SK-N-MC (cell line): Measurements from ENCODE around the gene CDC42SE2.
A peak's percentile ranks its signal among the peaks of the same experiment; 100 is the strongest.

Source experiments
- DNase-seq: peaks from one replicate; pipeline ENCODE4 v3.0.0-alpha.2; 2011; ENCODE audit warnings: low read depth, low spot score
- H3K27ac ChIP-seq: fragments of 200-600 bp; sonication (generic); 2 replicates; pipeline ENCODE4 v1.5.1; 2016; ENCODE audit warnings: mixed run types
- H3K36me3 ChIP-seq: fragments of 200-600 bp; sonication (generic); 2 replicates; pipeline ENCODE4 v1.6.1; 2017; ENCODE audit warnings: antibody characterized with exemption, low read length, mixed read lengths; ENCODE audit not compliant: insufficient read depth
- H3K4me3 ChIP-seq: fragments of 200-600 bp; sonication (generic); 2 replicates; pipeline ENCODE4 v1.5.1; 2016
- H3K9ac ChIP-seq: fragments of 200-600 bp; sonication (generic); 2 replicates; pipeline ENCODE4 v1.8.0; 2017; ENCODE audit warnings: mixed run types, mixed read lengths; ENCODE audit not compliant: insufficient read length
- H3K9me3 ChIP-seq: fragments of 200-600 bp; sonication (generic); 2 replicates; pipeline ENCODE4 v1.6.1; 2017; ENCODE audit warnings: low read depth, mild to moderate bottlenecking, antibody characterized with exemption, low read length, moderate library complexity, mixed read lengths
- EZH2 ChIP-seq: fragments of 200-600 bp; sonication (generic); IDR thresholded peaks from one replicate; pipeline ENCODE4 v1.6.1; 2017; ENCODE audit warnings: antibody characterized with exemption
- FOXP2 ChIP-seq: optimal IDR thresholded peaks from 2 replicates; pipeline ENCODE3; 2011; ENCODE audit warnings: mild to moderate bottlenecking, moderate library complexity; ENCODE audit not compliant: insufficient read depth; ENCODE audit errors: extremely low read length, control extremely low read depth
- POLR2AphosphoS5 ChIP-seq: IDR thresholded peaks from 2 replicates; pipeline ENCODE4 v1.6.1; 2012; ENCODE audit warnings: mild to moderate bottlenecking, low read depth, low read length, borderline replicate concordance

CDC42SE2 gene

GRCh38 chr5:131356619-131357018 lies 92.8 kb downstream of the CDC42SE2 start:
- DNase-seq = no peak
- Histone ChIP-seq H3K9me3 (no peaks in the 10 kb centered on the region), H3K9ac (no peak overlapping the region), H3K4me3 (no peak overlapping the region), H3K36me3 (peaks cover 27% of the 10 kb centered on the region), H3K27ac (peak overlapping the region; percentile 30)
- TF ChIP-seq EZH2 = no peak
- no peak for TF ChIP-seq FOXP2
- no peak for TF ChIP-seq POLR2AphosphoS5

- Histone ChIP-seq H3K9ac (no peak overlapping the region), H3K9me3 (no peaks in the 10 kb centered on the region), H3K27ac (no peak overlapping the region), H3K4me3 (no peak overlapping the region), H3K36me3 (peaks cover 38% of the 10 kb centered on the region)
- DNase-seq = no peak
- no peak for TF ChIP-seq POLR2AphosphoS5
- no peak for TF ChIP-seq EZH2
- no peak for TF ChIP-seq FOXP2
Measured at GRCh38 chr5:131357739-131358561, 94.1 kb downstream of the CDC42SE2 start.

DNA sequence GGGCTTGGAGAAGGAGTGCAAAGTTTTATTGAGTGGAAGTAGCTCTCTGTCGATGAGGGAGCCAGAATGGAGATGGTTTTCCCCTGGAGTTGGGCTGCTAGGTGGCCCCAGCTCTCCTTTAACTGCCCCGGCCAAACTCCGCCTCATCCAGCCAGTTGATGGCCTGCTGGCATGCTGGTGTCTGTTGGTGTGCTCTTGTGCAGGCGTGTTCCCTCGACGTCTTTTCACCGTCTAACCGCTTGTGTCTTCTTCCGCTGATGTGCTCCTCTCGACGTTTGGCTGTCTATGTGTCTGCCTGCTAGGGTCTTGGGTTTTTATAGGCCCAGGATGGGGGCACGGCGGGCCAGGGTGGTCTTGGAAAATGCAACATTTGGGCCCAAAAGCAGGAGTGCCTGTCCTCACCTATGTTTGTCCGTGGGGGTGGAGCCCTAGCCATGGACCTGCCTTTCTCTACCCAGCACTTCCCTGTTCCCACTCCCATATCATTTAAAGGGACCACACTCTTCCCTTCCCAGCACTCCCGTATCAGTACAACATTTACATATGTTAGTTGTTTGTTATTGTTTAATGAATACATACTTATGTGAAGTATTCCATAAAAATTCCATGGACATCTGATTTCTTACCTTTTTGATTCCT lies 97.9 kb downstream of the CDC42SE2 start:
- no peak for DNase-seq
- Histone ChIP-seq H3K9me3 (no peaks in the 10 kb centered on the region), H3K9ac (no peak overlapping the region), H3K27ac (no peak overlapping the region), H3K4me3 (no peak overlapping the region), H3K36me3 (peaks cover 66% of the 10 kb centered on the region)
- TF ChIP-seq POLR2AphosphoS5 = no peak
- no peak for TF ChIP-seq FOXP2
- TF ChIP-seq EZH2 = no peak

DNA sequence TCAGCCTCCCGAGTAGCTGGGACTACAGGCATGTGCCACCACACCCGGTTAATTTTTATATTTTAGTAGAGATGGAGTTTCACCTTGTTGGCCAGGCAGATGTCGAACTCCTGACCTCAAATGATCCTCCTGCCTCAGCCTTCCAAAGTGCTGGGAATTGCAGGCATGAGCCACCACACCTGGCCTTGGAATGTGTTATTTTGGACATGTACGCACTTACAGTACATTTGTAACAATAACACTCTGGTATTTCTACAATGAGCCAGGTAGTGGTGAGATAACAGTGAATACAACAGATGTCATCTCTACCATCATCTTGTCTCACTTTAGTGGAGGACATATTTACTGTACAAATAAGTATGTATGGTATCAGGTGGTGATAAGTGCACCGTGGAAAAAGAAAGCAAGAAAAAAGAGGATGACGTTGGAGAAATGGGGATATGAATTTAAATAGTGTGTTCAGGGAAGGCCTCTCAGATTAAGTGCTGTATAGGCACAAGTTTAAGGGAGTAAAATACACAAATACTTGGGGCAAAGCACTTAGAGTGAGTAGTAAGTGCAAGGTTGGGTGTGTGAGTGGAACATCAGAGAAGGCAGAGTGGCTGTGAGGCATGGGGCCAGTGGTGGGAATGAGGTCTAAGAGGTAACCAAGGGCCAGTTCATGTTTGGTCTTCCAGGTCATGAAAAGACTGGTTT lies 100.1 kb downstream of the CDC42SE2 start:
- DNase-seq = no peak
- peaks cover 69% of the 10 kb centered on the region for H3K36me3 ChIP-seq
- TF ChIP-seq FOXP2 (no peak), EZH2 (no peak), POLR2AphosphoS5 (no peak)
- no peak overlapping the region for H3K27ac ChIP-seq
- no peak overlapping the region for H3K4me3 ChIP-seq
- no peak overlapping the region for H3K9ac ChIP-seq
- H3K9me3 ChIP-seq = no peaks in the 10 kb centered on the region

DNA sequence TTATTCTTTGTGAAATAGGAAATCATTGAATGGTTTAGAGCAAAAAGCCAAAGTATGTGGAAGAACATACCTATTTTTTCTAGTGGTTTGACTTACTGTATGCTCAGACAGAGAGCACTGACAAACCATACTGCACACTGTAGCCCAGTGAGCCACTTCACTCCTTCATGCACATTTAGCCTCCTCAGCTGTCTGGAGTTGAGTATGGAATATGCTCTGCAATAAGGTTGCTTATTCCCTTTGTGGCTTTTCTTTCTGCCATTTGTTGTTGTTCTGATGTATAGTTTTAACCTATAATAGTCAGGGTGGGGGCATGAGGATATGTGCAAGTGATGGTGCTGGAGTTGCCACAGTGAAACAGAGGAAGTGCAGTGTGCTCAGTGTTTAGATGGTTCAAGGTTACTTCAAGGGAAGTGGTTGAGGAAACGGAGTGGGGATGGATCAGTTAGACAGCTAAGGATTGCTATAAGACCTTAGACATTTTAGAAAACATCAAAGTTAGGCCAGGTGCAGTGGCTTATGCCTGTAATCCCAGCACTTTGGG lies 100.7 kb downstream of the CDC42SE2 start:
- DNase-seq = no peak
- no peak overlapping the region for H3K9ac ChIP-seq
- H3K4me3 ChIP-seq = no peak overlapping the region
- H3K9me3 ChIP-seq = no peaks in the 10 kb centered on the region
- peaks cover 69% of the 10 kb centered on the region for H3K36me3 ChIP-seq
- TF ChIP-seq FOXP2 (no peak), POLR2AphosphoS5 (no peak)
- no peak overlapping the region for H3K27ac ChIP-seq

DNA sequence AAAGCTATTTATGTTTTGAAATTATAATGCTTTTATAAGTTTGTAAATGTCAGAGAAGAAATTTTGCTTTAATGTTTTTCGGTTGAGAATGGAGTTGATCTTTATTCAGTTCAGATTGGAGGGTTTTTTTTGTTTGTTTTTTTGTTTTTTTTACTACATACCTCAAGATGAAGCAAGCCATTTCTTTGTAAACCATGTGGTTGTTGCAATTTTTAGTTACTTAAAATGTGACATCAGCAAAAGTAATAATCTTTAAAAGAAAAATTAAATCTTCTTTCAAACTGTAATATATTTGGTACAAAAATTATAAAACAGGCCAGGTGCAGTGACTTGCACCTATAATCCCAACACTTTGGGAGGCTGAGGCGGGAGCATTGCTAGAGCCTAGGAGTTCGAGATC lies 102.6 kb downstream of the CDC42SE2 start:
- H3K36me3 ChIP-seq = peaks cover 58% of the 10 kb centered on the region
- no peaks in the 10 kb centered on the region for H3K9me3 ChIP-seq
- TF ChIP-seq POLR2AphosphoS5 = no peak
- TF ChIP-seq FOXP2 = no peak
- H3K9ac ChIP-seq = no peak overlapping the region
- no peak overlapping the region for H3K4me3 ChIP-seq
- H3K27ac ChIP-seq = no peak overlapping the region
- no peak for DNase-seq

- peaks cover 50% of the 10 kb centered on the region for H3K36me3 ChIP-seq
- no peak overlapping the region for H3K27ac ChIP-seq
- H3K9me3 ChIP-seq = no peaks in the 10 kb centered on the region
- TF ChIP-seq FOXP2 = no peak
- H3K9ac ChIP-seq = no peak overlapping the region
- no peak for DNase-seq
- H3K4me3 ChIP-seq = no peak overlapping the region
Measured at GRCh38 chr5:131367219-131367860, 103.5 kb downstream of the CDC42SE2 start.

- no peak for DNase-seq
- Histone ChIP-seq H3K9ac (no peak overlapping the region), H3K4me3 (no peak overlapping the region), H3K9me3 (no peaks in the 10 kb centered on the region), H3K27ac (no peak overlapping the region), H3K36me3 (peaks cover 40% of the 10 kb centered on the region)
- TF ChIP-seq FOXP2 (no peak), EZH2 (no peak), POLR2AphosphoS5 (no peak)
Measured at GRCh38 chr5:131368866-131369265, 105.0 kb downstream of the CDC42SE2 start.
